HCT116 (cell line): ENCODE results near the gene SDK2. TPM values are rescaled to one million over a fixed set of nuclear protein-coding genes. Genes with fewer than 3 reads are reported as not detected.

Source experiments
- ATAC-seq: fragments of 200-7000 bp; cut with Tn5 transposase; 2 replicates; pipeline ENCODE4 v1.9.1; 2020; ENCODE audit warnings: mild to moderate bottlenecking, moderate library complexity
- BruUV-seq: library from RNA; stranded (reverse); fragments of 400-500 nt; replicated peaks from 2 replicates; lab custom pipeline; 2021; lab: Mats Ljungman, UMichigan
- CTCF ChIA-PET: fragments of 300-600 bp; sonication (Branson Sonifier 250); formaldehyde crosslinking; loops from one replicate; lab custom pipeline; 2021; ENCODE audit warnings: antibody characterized with exemption; lab: Charles Lee
- POLR2A ChIA-PET: fragments of 300-600, 350-600 bp; sonication (Branson Sonifier 250); formaldehyde crosslinking; loops from one replicate; lab custom pipeline; 2021; ENCODE audit warnings: antibody characterized with exemption; lab: Charles Lee
- RAD21 ChIA-PET, 2 experiments: fragments of 300-600 bp; sonication (Branson Sonifier 250); formaldehyde crosslinking; loops; one replicate each; lab custom pipeline; 2023; ENCODE audit warnings: low total read pairs in 2 of 2; ENCODE audit not compliant: uncharacterized antibody in 2 of 2, unreplicated experiment in 2 of 2, low non-redundant PET in 1 of 2; lab: Charles Lee
- DNase-seq: peaks from one replicate; pipeline ENCODE4 v3.0.0-alpha.2; 2010; ENCODE audit warnings: low read depth, low spot score
- H2AFZ ChIP-seq: fragments of 200-600 bp; shearing (Covaris generic), sonication (generic); 2 replicates; pipeline ENCODE4 v1.6.1; 2017; ENCODE audit warnings: low read depth, mixed run types, mixed read lengths, antibody characterized with exemption, low read length; ENCODE audit not compliant: poor library complexity, severe bottlenecking
- H3K27ac ChIP-seq: 2 replicates; pipeline ENCODE4 v1.5.1; 2012; ENCODE audit warnings: low read depth, low read length
- H3K27me3 ChIP-seq: fragments of 200-600 bp; sonication (generic); 2 replicates; pipeline ENCODE4 v1.6.1; 2016; ENCODE audit warnings: mixed run types, low read length, mixed read lengths; ENCODE audit not compliant: insufficient read depth
- H3K36me3 ChIP-seq, 2 experiments: fragments of 200-500 bp in 1 of 2; fragments of 200-600 bp in 1 of 2; sonication (Bioruptor generic) in 1 of 2; sonication (generic) in 1 of 2; 2 replicates each; pipeline versions ENCODE4 v1.5.1 to v1.6.1; 2014 to 2016; ENCODE audit warnings: low read length in 2 of 2, inconsistent platforms in 1 of 2, mixed read lengths in 1 of 2, mixed run types in 1 of 2; ENCODE audit not compliant: insufficient read depth in 2 of 2, control insufficient read depth in 1 of 2
- H3K4me1 ChIP-seq, 2 experiments: fragments of 200-600 bp in 1 of 2; sonication (generic) in 1 of 2; 2 replicates each; pipeline versions ENCODE4 v1.5.1 to v1.6.1; 2012 to 2017; ENCODE audit warnings: low read length in 2 of 2, inconsistent platforms in 1 of 2, mild to moderate bottlenecking in 1 of 2, mixed read lengths in 1 of 2, mixed run types in 1 of 2, moderate library complexity in 1 of 2; ENCODE audit not compliant: insufficient read depth in 2 of 2, control insufficient read depth in 1 of 2
- H3K4me2 ChIP-seq: fragments of 200-600 bp; sonication (generic); 2 replicates; pipeline ENCODE4 v1.6.1; 2017; ENCODE audit warnings: mixed run types, low read length, mixed read lengths
- H3K4me3 ChIP-seq, 2 experiments: fragments of 200-600 bp in 1 of 2; sonication (generic) in 1 of 2; replicated peaks in 1 of 2; 2 replicates each; pipeline ENCODE4 v1.5.1; 2011 to 2016; ENCODE audit warnings: low read length in 2 of 2, control low read depth in 1 of 2, low read depth in 1 of 2, mild to moderate bottlenecking in 1 of 2, mixed read lengths in 1 of 2, mixed run types in 1 of 2
- H3K79me2 ChIP-seq: fragments of 200-600 bp; sonication (generic); 2 replicates; pipeline ENCODE4 v1.6.1; 2017; ENCODE audit warnings: mild to moderate bottlenecking, mixed run types, low read length, moderate library complexity, mixed read lengths; ENCODE audit not compliant: insufficient read depth
- H3K9ac ChIP-seq: fragments of 200-600 bp; sonication (generic); 2 replicates; pipeline ENCODE4 v1.6.1; 2016; ENCODE audit warnings: low read length, mixed read lengths
- H3K9me2 ChIP-seq: fragments of 200-600 bp; sonication (generic), shearing (Covaris generic); 2 replicates; pipeline ENCODE4 v1.6.1; 2017; ENCODE audit warnings: mixed run types, mild to moderate bottlenecking, moderate library complexity; ENCODE audit not compliant: insufficient read depth
- H3K9me3 ChIP-seq, 2 experiments: fragments of 200-500 bp in 1 of 2; fragments of 200-600 bp in 1 of 2; sonication (Bioruptor generic) in 1 of 2; sonication (generic) in 1 of 2; 2 replicates each; pipeline ENCODE4 v1.6.1; 2014 to 2017; ENCODE audit warnings: low read length in 2 of 2, mixed read lengths in 2 of 2, inconsistent platforms in 1 of 2, low read depth in 1 of 2, mild to moderate bottlenecking in 1 of 2, mixed run types in 1 of 2, moderate library complexity in 1 of 2; ENCODE audit not compliant: control insufficient read depth in 1 of 2, insufficient read depth in 1 of 2
- H4K20me1 ChIP-seq: fragments of 200-600 bp; sonication (generic), shearing (Covaris generic); 2 replicates; pipeline ENCODE4 v1.6.1; 2017; ENCODE audit warnings: mixed run types, mild to moderate bottlenecking, moderate library complexity; ENCODE audit not compliant: insufficient read depth
- CBX3 ChIP-seq: IDR thresholded peaks from 2 replicates; pipeline ENCODE4 v1.6.1; 2012; ENCODE audit warnings: low read depth
- ELF1 ChIP-seq: IDR thresholded peaks from 2 replicates; pipeline ENCODE4 v1.6.1; 2012; ENCODE audit warnings: low read depth, borderline replicate concordance
- FOSL1 ChIP-seq: IDR thresholded peaks from 2 replicates; pipeline ENCODE4 v1.6.1; 2012; ENCODE audit warnings: low read depth
- POLR2AphosphoS5 ChIP-seq: IDR thresholded peaks from 2 replicates; pipeline ENCODE4 v1.6.1; 2011; ENCODE audit warnings: mild to moderate bottlenecking, low read depth, low read length, moderate library complexity
- SIN3A ChIP-seq: IDR thresholded peaks from 2 replicates; pipeline ENCODE4 v1.6.1; 2012; ENCODE audit warnings: low read depth
- TCF7L2 ChIP-seq: IDR thresholded peaks from 2 replicates; pipeline ENCODE4 v1.7.0; 2011; ENCODE audit warnings: borderline replicate concordance, inconsistent platforms; ENCODE audit not compliant: insufficient read depth, insufficient read length; ENCODE audit errors: extremely low read depth
- YY1 ChIP-seq: IDR thresholded peaks from 2 replicates; pipeline ENCODE4 v1.6.1; 2011; ENCODE audit warnings: low read length, low read depth, moderate library complexity, mild to moderate bottlenecking; ENCODE audit not compliant: insufficient replicate concordance; ENCODE audit errors: extremely low read depth
- ZNF274 ChIP-seq: fragments of 200-500 bp; sonication (Bioruptor generic); IDR thresholded peaks from 2 replicates; pipeline ENCODE4 v1.6.1; 2014; ENCODE audit warnings: mild to moderate bottlenecking, low read depth, low read length, inconsistent platforms
- intact Hi-C: fragments of 100-400 bp; cut with micrococcal nuclease; formaldehyde crosslinking; loops from 2 replicates; pipeline ENCODE4 v1.10.0; 2022
- total RNA-seq: library from RNA; stranded (reverse); gene quantifications from one replicate; pipeline ENCODE4 v1.2.1, GENCODE V29; 2021; ENCODE audit not compliant: unreplicated experiment
- TF ChIP-seq, protein P1 (sequence below): IDR thresholded peaks from 2 replicates; pipeline ENCODE4 v1.6.1; 2012
- TF ChIP-seq, protein P2 (sequence below): IDR thresholded peaks from 2 replicates; pipeline ENCODE4 v1.6.1; 2011; ENCODE audit warnings: mild to moderate bottlenecking, low read length, moderate library complexity; ENCODE audit not compliant: insufficient replicate concordance; ENCODE audit errors: extremely low read depth
- TF ChIP-seq, protein P3 (sequence below), 3 experiments: fragments of 200-600 bp in 1 of 3; sonication (generic) in 1 of 3; IDR thresholded peaks in 2 of 3; conservative IDR thresholded peaks in 1 of 3; 2 replicates each; pipeline ENCODE4 v1.5.1; 2012 to 2017; ENCODE audit warnings: low read depth in 2 of 3, low read length in 2 of 3, antibody characterized with exemption in 1 of 3, borderline replicate concordance in 1 of 3, control low read depth in 1 of 3, mild to moderate bottlenecking in 1 of 3, mixed read lengths in 1 of 3, mixed run types in 1 of 3, moderate library complexity in 1 of 3; ENCODE audit not compliant: insufficient read depth in 1 of 3

SDK2 gene
- total RNA-seq, 1 experiment from 2014 or later, result 0.10 TPM

DNA sequence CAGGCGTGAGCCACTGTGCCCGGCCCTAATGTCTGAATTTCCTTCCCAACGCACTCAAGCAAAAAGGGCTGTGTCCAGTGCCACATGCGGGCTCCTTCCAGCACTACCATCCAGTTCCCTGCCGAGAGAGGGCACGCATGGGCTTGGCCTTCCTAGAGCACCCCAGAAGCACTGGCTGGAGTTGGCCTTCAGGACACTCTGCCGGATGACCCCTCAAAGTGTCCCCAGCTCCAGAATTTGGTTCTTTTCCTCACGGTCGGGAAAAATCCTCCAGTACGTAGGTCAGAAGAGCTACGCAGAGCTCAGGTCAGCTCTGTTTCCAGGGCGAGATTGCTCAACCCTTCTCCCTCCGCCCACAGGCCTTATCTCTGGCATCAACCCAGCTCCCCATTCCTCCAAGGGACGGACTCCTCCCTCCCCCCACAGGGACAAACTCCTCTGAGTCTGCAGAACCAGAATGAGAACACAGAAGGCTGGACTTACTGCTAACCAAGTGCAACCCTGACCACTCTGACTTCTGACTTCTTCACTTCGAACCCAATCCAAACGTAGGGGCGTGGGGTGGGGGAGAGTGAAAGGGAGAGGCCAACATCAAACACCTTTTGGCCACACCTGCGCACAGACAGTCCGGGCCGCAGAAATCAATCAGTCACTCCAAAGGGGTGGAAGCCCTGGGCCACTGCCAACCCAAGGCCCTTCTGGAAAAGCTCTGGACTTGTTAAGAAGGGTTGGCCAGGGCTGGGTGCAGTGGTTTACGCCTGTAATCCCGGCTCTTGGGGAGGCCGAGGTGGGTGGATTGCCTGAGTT is 336.0 kb downstream of the SDK2 start:
- Histone ChIP-seq H3K27me3 (no peaks in the 10 kb centered on the region), H3K27ac (peak overlapping the region; percentile 88), H3K79me2 (peaks cover 82% of the 10 kb centered on the region), H3K9me3 (no peaks in the 10 kb centered on the region), H4K20me1 (no peaks in the 10 kb centered on the region), H3K4me2 (peak overlapping the region; percentile 96), H3K9ac (peak overlapping the region; percentile 96), H3K4me1 (peaks cover 62 to 83% of the 10 kb centered on the region in 2 experiments), H3K9me2 (no peaks in the 10 kb centered on the region), H2AFZ (no peak overlapping the region), H3K36me3 (no peaks in the 10 kb centered on the region), H3K4me3 (peak overlapping the region; percentile 47 to 100)
- ChIA-PET CTCF (interaction anchor here (0.7 to 2.6 kb wide), 4 partner anchors 10 to 62 kb away, joined by 3 to 16 read pairs (median 4); no protein-coding TSS in a partner anchor), POLR2A (interaction anchor here (0.6 to 1.8 kb wide), 8 partner anchors 9 to 52 kb away, joined by 3 to 15 read pairs (median 4); no protein-coding TSS in a partner anchor), RAD21 (interaction anchor here (0.5 to 1.2 kb wide), 4 partner anchors 12 to 64 kb away, joined by 3 to 7 read pairs (median 4); no protein-coding TSS in a partner anchor)
- intact Hi-C loops, result loop anchor here (1.0 kb wide), 1 partner anchor 15 kb away; no protein-coding TSS in a partner anchor
- BruUV-seq, result TSS peak; percentile 11
- DNase-seq (peak; percentile 86), ATAC-seq (peak; percentile 26)
- TF ChIP-seq ZNF274, result no peak
- peak; percentile 39; the same call in 1 of the 2 replicates for TF ChIP-seq POLR2AphosphoS5
- no peak for TF ChIP-seq SIN3A
- TF ChIP-seq ELF1, result no peak
- TF ChIP-seq TCF7L2, result no peak
- TF ChIP-seq, protein P1, sequence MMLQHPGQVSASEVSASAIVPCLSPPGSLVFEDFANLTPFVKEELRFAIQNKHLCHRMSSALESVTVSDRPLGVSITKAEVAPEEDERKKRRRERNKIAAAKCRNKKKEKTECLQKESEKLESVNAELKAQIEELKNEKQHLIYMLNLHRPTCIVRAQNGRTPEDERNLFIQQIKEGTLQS, result no peak

- no peaks in the 10 kb centered on the region for H3K9me2 ChIP-seq
- ChIA-PET POLR2A (interaction anchor here (1.6 to 3.9 kb wide), 2 partner anchors 16 to 53 kb away, joined by 4 to 14 read pairs; no protein-coding TSS in a partner anchor), RAD21 (interaction anchor here (0.7 to 1.2 kb wide), 2 partner anchors 36 to 63 kb away, joined by 3 to 4 read pairs; no protein-coding TSS in a partner anchor), CTCF (interaction anchor here (2.6 kb wide), 1 partner anchor 63 kb away, joined by 16 read pairs; no protein-coding TSS in a partner anchor)
- H3K27ac ChIP-seq, result peak overlapping the region; percentile 70
- no peak overlapping the region for H2AFZ ChIP-seq
- peak overlapping the region; percentile 66; the same call in 1 of the 2 replicates for H3K9ac ChIP-seq
- peaks cover 90% of the 10 kb centered on the region for H3K79me2 ChIP-seq
- intact Hi-C loops, result no loop called here
- no peaks in the 10 kb centered on the region for H3K27me3 ChIP-seq
- peak overlapping the region; percentile 83 for H3K4me2 ChIP-seq
- no peak for DNase-seq
- H3K4me3 ChIP-seq, result no peak overlapping the region
- H3K4me1 ChIP-seq, result peaks cover 57 to 79% of the 10 kb centered on the region in 2 experiments
- no peak for ATAC-seq
- no peaks in the 10 kb centered on the region for H4K20me1 ChIP-seq
- no peaks in the 10 kb centered on the region for H3K36me3 ChIP-seq
- H3K9me3 ChIP-seq, result no peaks in the 10 kb centered on the region
- BruUV-seq, result no TSS peak
- TF ChIP-seq YY1 (no peak), FOSL1 (no peak), CBX3 (no peak)
- TF ChIP-seq, protein P2, sequence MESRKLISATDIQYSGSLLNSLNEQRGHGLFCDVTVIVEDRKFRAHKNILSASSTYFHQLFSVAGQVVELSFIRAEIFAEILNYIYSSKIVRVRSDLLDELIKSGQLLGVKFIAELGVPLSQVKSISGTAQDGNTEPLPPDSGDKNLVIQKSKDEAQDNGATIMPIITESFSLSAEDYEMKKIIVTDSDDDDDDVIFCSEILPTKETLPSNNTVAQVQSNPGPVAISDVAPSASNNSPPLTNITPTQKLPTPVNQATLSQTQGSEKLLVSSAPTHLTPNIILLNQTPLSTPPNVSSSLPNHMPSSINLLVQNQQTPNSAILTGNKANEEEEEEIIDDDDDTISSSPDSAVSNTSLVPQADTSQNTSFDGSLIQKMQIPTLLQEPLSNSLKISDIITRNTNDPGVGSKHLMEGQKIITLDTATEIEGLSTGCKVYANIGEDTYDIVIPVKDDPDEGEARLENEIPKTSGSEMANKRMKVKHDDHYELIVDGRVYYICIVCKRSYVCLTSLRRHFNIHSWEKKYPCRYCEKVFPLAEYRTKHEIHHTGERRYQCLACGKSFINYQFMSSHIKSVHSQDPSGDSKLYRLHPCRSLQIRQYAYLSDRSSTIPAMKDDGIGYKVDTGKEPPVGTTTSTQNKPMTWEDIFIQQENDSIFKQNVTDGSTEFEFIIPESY, result no peak
- TF ChIP-seq, protein P3, sequence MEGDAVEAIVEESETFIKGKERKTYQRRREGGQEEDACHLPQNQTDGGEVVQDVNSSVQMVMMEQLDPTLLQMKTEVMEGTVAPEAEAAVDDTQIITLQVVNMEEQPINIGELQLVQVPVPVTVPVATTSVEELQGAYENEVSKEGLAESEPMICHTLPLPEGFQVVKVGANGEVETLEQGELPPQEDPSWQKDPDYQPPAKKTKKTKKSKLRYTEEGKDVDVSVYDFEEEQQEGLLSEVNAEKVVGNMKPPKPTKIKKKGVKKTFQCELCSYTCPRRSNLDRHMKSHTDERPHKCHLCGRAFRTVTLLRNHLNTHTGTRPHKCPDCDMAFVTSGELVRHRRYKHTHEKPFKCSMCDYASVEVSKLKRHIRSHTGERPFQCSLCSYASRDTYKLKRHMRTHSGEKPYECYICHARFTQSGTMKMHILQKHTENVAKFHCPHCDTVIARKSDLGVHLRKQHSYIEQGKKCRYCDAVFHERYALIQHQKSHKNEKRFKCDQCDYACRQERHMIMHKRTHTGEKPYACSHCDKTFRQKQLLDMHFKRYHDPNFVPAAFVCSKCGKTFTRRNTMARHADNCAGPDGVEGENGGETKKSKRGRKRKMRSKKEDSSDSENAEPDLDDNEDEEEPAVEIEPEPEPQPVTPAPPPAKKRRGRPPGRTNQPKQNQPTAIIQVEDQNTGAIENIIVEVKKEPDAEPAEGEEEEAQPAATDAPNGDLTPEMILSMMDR (IDR thresholded peaks at IDR 0.05 in 2 of 3, conservative IDR thresholded peaks at IDR 0.05 in 1 of 3; ENCODE audit: borderline replicate concordance in 1 of 3, insufficient read depth in 1 of 3, low read depth in 2 of 3, low read length in 2 of 3), result no peak
These were observed 337.1 kb downstream of the SDK2 start for GRCh38 chr17:73307130-73307529.
